ENCODE measurements around the gene NDUFC1. TPM values are rescaled to one million over a fixed set of nuclear protein-coding genes. Genes with fewer than 3 reads are reported as not detected.

Gene NDUFC1
- total and polyA plus RNA-seq, 9 of the 15 experiments (the other 6 are each of a cell fraction or from before 2014, with no cell fraction given), result 58.9 to 378 (median 120) TPM

GRCh38 chr4:139266583-139267257 is 35.6 kb downstream of the NDUFC1 start (continued):
- TF ChIP-seq ZNF592 (IDR thresholded peaks at IDR 0.05) (0 out of 2 replicates have a peak, but pooled peaks have one; percentile 39), TBL1XR1 (IDR thresholded peaks at IDR 0.05; ENCODE audit: low read length in 2 of 2) (peak; percentile 45 to 76; a peak in 2 of 4 replicates), RBBP5 (IDR thresholded peaks at IDR 0.05; ENCODE audit: borderline replicate concordance, insufficient read depth, low read length, poor library complexity, severe bottlenecking) (peak; percentile 49), ZMIZ1 (IDR thresholded peaks at IDR 0.05; ENCODE audit: low read depth in 2 of 2, low read length in 2 of 2) (peak in 1 of 2 experiments; percentile 74; a peak in 2 of 4 replicates), MECOM (CRISPR knock-in tag; IDR thresholded peaks at IDR 0.05) (peak; percentile 54; the same call in 1 of the 2 replicates), EHMT2 (IDR thresholded peaks at IDR 0.05) (no peak), FOXA3 (CRISPR knock-in tag; conservative IDR thresholded peaks at IDR 0.05 in 1 of 2, IDR thresholded peaks at IDR 0.05 in 1 of 2) (peak; percentile 31 to 86; a peak in 3 of 4 replicates), CREB1 (IDR thresholded peaks at IDR 0.05) (peak; percentile 63; the same call in 1 of the 2 replicates), CREB1 (CRISPR knock-in tag; IDR thresholded peaks at IDR 0.05) (no peak), ZNF583 (CRISPR knock-in tag; IDR thresholded peaks at IDR 0.05) (peak; percentile 98), NR2C2 (CRISPR knock-in tag; IDR thresholded peaks at IDR 0.05) (0 out of 2 replicates have a peak, but pooled peaks have one; percentile 2), NR2C2 (tag; IDR thresholded peaks at IDR 0.05) (peak; percentile 95), RUNX1 (IDR thresholded peaks at IDR 0.05; ENCODE audit: low read depth) (peak; percentile 90), L3MBTL2 (IDR thresholded peaks at IDR 0.05) (peak; percentile 74), NFE2L1 (tag; IDR thresholded peaks at IDR 0.05; ENCODE audit: borderline replicate concordance, low read depth) (no peak), JUND (IDR thresholded peaks at IDR 0.05; ENCODE audit: borderline replicate concordance, low read depth, low read length) (peak; percentile 77), JUND (tag; IDR thresholded peaks at IDR 0.05; ENCODE audit: borderline replicate concordance, low read depth, low read length) (peak; percentile 73; the same call in 2 of the 3 replicates), PKNOX1 (IDR thresholded peaks at IDR 0.05) (peak; percentile 94), MAFF (IDR thresholded peaks at IDR 0.05; ENCODE audit: low read length) (no peak)

Data from K562 (cell line).